HG03103 (cell line): ENCODE results near the gene ETV3.

ENCODE experiments used
- ATAC-seq: cut with Tn5 transposase; IDR thresholded peaks from one replicate; pipeline ENCODE4 v1.9.1; 2021; ENCODE audit warnings: low read depth; ENCODE audit not compliant: unreplicated experiment

Gene ETV3

GRCh38 chr1:157162345-157162744 lies 24.1 kb upstream of the ETV3 start:
- ATAC-seq, result no peak

DNA sequence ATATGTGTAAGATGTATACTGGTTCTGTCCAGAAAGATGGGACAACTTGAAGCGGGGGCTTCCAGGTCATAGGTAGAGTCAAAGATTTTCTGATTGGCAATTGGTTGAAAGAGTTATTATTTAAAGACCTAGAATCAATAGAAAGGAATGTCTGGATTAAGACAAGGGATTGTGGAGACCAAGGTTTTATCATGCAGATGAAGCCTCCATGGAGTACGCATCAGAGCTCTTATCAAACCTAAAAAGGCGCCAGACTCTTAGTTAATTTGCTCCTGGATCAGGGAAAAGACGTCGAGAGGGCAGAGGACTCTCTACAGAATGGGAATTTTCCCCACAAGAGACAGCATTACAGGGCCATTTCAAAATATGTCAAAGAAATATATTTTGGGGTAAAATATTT lies 23.7 kb upstream of the ETV3 start:
- no peak for ATAC-seq

- no peak for ATAC-seq
Measured at GRCh38 chr1:157158967-157159366, 20.8 kb upstream of the ETV3 start.

DNA sequence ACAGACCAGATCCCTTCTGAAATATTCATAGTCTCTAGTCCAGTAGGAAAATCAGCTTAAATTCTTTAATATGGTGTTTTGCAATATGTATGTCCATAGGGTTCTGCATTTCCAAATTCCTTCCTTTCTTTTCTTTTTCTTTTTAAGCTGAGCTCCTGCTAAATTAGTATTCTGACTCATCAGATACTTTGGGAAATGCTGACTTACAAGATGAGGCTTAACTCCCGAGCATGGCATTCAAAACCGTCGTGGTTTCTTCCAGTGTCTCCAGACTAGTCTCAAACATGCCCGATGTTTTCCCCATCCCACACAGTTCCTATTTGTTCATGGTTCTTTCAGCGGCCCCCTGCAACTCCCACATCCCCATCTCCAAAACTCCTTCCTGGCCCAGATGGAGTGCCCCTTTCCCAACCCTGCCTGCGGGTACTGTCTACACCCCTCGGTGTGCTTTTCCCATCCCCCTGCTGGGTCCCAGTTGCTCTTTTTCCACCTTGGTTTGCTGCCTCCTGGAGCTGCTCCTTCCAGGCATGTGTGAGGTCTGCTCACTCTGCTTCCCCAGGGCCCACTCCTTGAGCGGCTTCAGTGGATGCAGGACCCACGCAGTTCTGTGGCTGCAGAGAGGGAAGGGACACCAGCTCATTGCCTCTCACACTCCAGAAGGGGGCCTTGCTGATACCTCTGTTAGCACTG lies 19.5 kb upstream of the ETV3 start:
- no peak for ATAC-seq

DNA sequence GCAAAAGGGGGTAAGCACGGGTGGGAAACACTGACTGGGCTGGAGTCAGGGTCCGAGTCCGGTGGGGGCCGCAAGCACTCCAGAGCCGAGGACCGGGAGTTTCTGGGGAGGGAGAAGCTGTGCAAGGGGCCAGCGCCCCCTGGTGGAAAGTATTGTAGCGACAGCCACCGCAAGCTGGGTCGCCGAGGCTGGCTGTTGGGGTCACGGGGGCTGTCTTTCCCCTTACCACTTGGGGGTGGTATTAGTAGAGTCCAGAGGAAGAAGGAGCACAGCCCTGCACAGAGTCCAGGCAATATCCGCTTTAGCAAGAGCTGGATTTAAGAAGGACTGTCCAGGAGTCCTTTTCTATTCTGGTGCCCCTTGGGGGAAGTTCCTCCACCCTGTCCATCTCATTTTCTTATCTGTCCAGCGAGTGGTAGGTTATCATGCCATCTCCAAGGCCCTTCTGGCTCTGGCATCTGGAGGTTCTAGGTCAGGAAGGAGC lies 17.9 kb upstream of the ETV3 start:
- no peak for ATAC-seq

DNA sequence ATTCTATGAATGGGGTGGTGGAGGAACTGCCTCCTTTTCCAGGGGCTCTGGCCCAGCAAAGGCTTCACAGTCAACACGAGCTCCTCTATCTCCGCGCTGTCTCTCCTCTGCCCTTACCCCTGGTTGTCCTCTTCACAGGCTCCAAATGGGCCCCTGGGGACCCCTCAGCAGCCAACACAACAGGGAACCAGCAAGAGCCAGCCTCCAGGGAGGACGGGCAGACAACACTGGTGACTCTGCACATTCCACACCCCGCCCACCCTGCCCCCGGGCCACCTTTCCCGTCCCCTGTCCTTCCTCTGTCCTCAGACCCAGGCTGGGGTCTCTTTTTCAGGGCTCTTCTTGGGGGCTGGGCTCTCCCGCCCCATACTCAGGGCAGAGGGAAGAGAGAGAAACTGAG lies 17.5 kb upstream of the ETV3 start:
- no peak for ATAC-seq

DNA sequence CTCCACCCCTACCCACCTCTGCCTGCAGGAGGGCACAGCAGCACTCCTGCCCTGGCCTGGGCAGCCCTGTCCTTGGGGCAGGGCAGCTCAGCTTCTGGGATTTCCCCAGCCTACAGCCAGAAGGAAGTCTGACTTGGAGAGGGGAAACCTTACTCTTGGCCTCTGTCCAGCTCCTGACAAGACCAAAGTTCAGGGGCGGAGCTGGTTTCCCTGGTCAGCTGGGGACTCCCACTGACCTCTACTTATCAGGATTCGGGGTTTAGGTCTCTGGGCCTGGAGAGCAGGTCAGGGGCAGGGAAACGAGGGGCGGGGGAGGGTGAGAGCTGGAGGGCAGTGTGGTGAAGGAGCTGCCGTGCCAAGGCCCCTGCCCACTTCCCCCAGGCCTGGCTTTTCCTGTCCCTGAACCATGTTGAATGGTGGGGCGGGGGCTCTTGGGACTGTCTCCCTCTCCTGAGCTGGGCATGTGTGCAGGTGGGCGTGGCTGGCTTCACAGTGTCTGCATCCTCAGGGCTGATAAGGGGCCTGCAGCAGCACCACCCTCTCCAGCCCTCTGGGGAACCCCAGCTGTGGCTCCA lies 16.8 kb upstream of the ETV3 start:
- ATAC-seq, result no peak

GRCh38 chr1:157154291-157154690 lies 16.1 kb upstream of the ETV3 start:
- no peak for ATAC-seq

DNA sequence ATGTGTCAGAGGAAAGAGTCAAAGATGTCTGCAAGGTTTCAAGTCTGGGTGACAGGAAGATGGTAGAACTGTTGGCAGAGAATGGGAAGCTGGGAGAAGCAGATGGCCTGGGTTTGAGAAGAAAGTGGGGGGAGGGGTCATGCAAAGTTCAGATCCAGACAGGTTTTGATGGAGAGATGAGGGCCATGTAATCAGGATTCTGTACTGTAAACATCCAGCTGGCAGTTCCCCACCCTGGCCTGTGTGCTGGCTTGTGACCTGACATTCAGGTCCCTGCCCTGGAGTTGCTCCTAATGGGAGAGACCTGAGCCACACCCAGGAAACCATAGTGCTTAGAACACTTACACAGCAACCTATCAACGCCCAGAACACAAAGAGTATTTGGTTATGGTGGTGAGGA lies 15.6 kb upstream of the ETV3 start:
- ATAC-seq, result no peak

GRCh38 chr1:157152510-157152909 lies 14.3 kb upstream of the ETV3 start:
- ATAC-seq, result no peak

DNA sequence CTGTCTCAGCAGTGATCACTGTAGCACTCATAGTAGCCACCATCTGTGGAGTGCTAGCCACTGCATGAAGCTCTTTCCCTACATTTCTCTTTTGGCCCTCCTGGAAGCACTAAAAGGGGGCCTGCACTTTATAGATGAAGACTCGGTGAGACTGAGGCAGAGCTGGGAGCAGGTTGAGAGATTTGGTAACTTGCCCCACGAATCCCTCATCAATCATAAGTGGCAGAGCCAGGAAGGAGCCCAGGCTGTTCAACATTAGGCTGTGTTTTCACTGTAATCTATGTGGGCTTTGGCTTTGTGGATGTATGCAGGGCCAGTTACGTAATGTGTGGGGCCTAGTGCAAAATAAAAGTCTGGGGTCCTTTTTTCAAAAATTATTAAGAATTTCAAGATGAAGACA lies 13.3 kb upstream of the ETV3 start:
- ATAC-seq, result no peak

DNA sequence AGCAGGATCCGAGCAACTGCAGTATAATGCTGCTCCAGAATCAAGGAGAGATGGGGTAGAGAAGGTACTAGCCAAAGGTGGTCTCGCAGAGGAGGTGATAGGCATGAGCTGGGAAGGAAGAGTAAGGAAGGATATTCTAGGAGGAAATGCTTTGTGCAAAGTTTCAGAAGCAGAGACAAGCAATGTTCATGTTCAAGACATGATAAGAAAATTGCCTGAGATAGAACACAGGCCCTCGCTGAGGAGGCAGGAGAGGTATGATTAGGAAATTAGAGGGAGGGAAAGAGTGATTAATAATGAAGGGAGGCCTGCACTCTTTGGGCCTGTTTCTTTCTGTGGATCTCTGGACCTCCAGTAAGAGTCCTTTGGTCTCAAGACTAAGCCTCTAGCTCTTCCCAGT lies 12.9 kb upstream of the ETV3 start:
- no peak for ATAC-seq

DNA sequence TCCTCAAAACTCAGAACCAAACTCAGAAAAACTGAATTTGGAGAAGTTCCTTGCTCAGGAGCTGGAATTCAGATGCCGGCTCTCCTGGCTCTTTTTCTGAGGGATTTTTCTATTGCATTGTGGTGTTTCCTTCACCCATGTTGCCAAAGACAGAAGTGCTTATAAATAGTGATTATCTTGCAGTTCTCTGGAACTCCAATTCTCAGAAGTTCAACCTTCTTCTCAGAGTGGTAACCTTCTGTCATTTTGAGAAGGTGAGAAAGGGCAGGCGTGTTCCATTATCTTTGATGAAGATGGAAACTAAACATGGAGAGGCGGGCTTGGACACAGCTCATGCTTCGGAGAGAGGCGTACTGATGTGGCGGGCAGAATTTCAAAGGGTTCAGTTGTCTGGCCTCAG lies 12.4 kb upstream of the ETV3 start:
- ATAC-seq, result no peak

GRCh38 chr1:157147906-157148700 lies 9.9 kb upstream of the ETV3 start:
- ATAC-seq, result no peak

DNA sequence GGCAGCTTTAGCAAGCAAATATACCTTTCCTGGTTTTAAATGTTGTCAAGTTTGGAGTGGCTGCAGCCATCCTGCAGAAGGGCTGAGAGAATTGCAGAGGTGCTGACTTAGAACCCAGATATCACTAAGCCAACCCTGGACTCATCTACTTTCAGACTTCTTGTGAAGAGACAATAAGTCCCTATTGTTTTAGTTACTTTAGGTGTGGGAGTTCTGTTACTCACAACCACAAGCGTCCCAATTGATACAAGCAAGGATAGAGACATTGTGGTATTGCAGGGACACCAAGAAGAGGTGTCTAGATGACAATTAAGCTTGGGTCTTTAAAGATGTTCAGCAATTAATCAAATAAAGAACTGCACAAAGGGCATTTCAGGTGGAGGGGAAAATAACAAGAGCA lies 8.8 kb upstream of the ETV3 start:
- no peak for ATAC-seq

GRCh38 chr1:157146244-157146643 lies 8.0 kb upstream of the ETV3 start:
- no peak for ATAC-seq

DNA sequence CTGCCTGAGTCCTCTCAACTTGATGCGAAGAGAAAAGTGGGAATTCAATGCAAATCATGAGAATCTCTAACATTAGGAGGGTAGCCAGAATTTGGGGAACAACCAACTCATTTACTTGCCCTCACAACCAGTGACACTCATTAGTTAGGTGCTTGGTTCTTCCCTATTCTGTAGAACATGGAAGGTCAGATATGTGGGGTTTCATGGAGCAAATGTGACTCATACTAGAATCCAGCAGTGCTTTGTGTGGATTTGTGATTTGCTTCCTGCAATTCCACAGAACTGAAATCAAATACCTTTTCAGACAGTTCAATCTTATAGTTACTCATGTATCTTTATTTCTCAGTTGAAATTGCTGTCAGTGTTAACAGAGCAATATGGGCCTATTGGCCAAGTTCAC lies 6.9 kb upstream of the ETV3 start:
- ATAC-seq, result no peak

- ATAC-seq, result no peak
Measured at GRCh38 chr1:157144509-157144908, 6.3 kb upstream of the ETV3 start.

DNA sequence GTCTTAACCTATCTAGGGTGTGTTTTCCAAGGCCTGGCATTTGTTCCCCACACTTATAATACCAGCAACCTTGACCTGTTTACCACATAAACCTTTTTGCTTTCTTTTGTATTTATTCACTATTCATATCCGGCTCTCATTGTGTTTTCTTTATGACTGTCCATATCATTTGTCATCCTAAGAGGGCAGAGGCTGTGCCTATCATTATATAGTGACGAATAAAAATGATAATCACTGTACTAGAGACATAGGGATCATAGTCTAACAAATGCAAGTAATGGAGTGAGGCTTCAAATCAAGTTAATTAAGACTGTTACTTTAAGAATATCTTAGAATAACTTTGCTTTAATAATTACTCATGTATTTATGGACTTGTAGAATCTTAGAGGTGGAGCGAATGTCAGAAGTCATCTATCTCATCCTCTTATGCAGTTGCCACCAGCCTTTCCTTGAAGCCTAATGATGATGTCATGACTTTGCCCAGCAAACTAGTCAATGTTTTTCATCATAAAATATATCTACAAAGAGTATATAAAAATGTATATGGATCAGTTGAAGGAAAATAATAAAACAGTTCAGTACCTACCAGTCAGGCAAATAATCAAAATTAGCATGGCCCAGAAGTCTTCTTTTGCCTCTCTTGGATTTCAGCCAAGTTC lies 4.7 kb upstream of the ETV3 start:
- no peak for ATAC-seq

DNA sequence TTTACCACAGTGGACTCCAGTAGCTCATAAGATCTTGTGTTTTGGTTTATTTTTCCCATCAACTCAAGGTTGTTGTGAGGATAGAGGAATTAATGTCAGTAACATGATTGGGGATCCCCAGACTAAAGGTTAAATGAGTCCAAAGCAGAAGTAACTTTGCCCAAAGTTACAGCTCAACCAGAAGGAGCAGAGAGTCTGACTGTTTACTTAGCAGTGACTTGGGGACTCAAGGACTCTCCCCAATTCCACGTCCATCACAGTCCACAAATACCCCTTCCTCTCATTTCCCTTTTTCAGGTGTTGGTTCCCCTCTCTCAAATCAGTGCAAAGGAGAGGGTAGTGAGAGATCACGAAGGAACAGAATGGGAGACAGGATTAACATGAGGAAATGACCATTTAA lies 4.0 kb upstream of the ETV3 start:
- ATAC-seq, result no peak

DNA sequence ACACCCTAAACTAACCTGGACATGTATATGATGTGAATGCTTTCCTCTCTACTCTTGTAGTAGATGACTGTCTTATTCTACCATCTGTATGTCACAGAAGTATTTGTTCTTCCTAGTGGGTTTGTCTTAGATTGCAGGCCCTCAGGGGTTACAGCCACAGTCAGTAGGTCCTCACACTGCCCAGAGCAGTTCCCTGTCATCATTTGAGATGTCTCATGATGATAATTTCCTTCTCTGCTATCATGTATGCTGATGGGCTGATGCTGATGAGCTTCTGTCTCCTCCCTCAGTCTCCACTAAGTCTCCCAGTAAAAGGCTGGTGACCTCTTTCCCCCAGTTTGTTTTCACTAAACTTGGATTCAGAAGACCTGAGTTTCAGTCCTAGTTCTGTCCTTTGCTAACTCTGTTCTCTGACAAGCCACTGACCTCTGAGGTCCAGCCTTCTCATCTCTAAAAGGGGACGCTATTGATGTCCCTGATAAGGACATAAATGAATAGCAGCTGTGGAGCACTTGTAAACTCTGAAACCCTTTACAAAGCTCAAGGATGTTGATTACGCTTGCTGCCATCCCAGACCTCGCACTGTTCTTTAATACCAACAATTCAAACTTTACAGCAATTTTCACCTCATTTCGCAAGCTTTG lies 3.1 kb upstream of the ETV3 start:
- no peak for ATAC-seq
